Fibroblast of lung (primary cell): Measurements from ENCODE around the gene CRABP2.

Experiments used
- EZH2 ChIP-seq: IDR thresholded peaks from 2 replicates; pipeline ENCODE4 v1.5.1; 2012; ENCODE audit warnings: low read length, control low read depth, mild to moderate bottlenecking; ENCODE audit errors: missing control alignments
- TF ChIP-seq, protein P1 (sequence below), 2 donors: IDR thresholded peaks in 1 of 2; conservative IDR thresholded peaks in 1 of 2; 1 replicate in 1 of 2; 2 replicates in 1 of 2; pipeline ENCODE4 v1.5.1; 2011 to 2012; ENCODE audit warnings: low read length in 2 of 2, control low read depth in 1 of 2, inconsistent platforms in 1 of 2, low read depth in 1 of 2, mild to moderate bottlenecking in 1 of 2

DNA sequence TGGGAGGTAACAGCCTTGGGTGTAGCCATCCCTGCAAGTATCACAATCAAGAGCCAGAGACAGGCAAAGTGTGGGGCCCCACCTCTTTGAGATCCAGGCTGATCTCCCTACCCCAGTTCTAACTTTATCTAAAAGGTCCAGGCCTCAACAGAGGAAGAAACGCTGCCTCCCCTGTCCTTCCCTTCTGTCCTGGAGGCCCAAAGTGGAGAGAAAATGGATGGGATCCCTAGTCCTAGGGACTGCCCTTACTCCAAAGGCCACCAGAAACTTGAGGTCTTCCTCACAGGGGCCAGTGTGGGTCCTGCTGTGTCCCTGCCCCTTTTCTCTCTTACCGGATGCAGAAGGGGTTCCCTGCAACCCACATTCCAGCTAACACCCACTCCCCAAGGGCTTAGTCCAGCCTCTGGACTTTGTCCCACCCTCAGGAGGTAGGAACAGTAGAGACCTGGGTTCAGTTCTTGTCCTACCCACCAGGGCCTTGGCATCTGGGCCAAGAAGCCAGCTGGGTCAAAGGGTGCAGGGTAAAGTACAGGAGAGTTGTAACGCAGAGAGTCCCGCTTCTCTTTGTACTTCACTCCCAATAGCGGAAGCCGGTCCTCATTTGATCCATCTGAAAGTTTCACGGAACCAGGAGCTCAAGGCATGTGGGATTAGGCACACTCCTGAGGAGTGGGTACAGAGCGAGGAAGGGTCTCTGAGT, 44.2 kb upstream of the CRABP2 start:
- TF ChIP-seq, protein P1, sequence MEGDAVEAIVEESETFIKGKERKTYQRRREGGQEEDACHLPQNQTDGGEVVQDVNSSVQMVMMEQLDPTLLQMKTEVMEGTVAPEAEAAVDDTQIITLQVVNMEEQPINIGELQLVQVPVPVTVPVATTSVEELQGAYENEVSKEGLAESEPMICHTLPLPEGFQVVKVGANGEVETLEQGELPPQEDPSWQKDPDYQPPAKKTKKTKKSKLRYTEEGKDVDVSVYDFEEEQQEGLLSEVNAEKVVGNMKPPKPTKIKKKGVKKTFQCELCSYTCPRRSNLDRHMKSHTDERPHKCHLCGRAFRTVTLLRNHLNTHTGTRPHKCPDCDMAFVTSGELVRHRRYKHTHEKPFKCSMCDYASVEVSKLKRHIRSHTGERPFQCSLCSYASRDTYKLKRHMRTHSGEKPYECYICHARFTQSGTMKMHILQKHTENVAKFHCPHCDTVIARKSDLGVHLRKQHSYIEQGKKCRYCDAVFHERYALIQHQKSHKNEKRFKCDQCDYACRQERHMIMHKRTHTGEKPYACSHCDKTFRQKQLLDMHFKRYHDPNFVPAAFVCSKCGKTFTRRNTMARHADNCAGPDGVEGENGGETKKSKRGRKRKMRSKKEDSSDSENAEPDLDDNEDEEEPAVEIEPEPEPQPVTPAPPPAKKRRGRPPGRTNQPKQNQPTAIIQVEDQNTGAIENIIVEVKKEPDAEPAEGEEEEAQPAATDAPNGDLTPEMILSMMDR (conservative IDR thresholded peaks at IDR 0.05 in 1 of 2, IDR thresholded peaks at IDR 0.05 in 1 of 2; ENCODE audit: low read depth in 1 of 2, low read length in 2 of 2), result no peak
- no peak for TF ChIP-seq EZH2
